ENCODE measurements around the gene TAF1B. TPM values are rescaled to one million over a fixed set of nuclear protein-coding genes. Genes with fewer than 3 reads are reported as not detected.

Gene TAF1B
- total and polyA plus RNA-seq, 10 of the 15 experiments (the other 5 are each of a cell fraction or from before 2014, with no cell fraction given) = 8.1 to 18.3 (median 12.4) TPM

DNA sequence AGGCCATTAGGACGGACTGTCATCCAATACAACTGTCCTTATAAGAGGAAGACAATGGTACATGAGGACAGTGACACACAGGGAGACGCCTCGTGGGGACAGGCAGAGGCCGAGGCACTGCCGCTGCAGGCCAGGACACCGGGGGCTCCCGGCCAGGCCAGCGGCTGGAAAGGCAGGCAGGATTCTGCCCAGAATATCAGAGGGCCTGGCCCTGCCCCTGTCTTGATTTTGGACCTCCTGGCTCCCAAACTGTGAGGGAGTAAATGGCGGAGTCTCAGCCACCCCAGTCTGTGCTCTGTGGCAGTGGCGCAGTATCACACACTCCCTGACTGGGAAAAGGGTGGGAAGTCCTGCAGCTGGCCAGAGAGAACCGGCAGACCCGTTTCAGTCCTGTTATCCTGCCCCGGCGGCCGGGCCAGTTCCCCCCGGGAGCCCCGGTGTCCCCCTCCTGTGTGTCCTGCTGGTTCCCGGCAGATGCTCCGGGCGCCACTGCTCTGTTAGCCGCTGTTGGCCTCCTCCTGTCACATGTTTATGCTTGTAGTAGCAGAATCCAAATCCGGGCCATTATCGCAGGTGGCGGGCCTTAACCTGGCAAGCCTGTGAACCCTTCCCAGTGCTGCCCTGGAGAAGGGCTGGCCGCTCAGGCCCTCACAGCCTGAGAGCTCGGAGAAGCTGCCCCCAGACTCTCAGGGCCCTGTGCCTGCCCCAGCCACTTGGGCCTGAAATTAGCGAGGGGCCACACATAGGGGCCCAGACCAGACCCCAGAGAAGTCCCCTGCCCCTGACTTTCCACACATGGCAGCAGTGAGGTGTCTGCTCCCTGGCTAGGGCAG, 31.4 kb upstream of the TAF1B start (continued):
- TF ChIP-seq ZBTB11 (CRISPR knock-in tag; IDR thresholded peaks at IDR 0.05) = no peak
- TF ChIP-seq CBX3 (IDR thresholded peaks at IDR 0.05; ENCODE audit: borderline replicate concordance, low read depth) = no peak
- TF ChIP-seq TARDBP (IDR thresholded peaks at IDR 0.05; ENCODE audit: borderline replicate concordance) = no peak
- no peak for TF ChIP-seq NR2F1 (conservative IDR thresholded peaks at IDR 0.05)
- no peak for TF ChIP-seq ZNF217 (IDR thresholded peaks at IDR 0.05)

DNA sequence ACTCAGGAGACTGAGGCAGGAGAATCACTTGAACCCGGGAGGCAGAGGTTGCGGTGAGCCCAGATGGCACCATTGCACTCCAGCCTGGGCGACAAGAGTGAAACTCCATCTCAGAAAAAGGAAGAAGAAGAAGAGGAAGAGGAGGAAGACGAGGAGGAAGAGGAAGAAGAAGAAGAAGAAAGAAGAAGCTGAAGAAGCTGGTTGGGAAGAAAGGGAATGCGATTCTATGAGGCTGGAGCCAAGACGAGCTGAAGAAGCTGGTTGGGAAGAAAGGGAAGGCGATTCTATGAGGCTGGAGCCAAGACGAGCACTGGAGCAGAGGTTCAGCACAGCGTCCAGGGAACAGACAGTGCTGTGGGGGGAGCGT, 30.3 kb upstream of the TAF1B start:
- intact Hi-C loops (cut with micrococcal nuclease; ENCODE audit: unreplicated experiment) (loop anchor here (10.0 kb wide), 1 partner anchor 622 kb away; no protein-coding TSS in a partner anchor), in situ Hi-C loops (cut with MboI) (loop anchor here (5.0 to 10.0 kb wide), 2 partner anchors 234 to 622 kb away; no protein-coding TSS in a partner anchor)
- H3K9me3 ChIP-seq (replicated peaks; ENCODE audit: control insufficient read depth, insufficient read depth, low read length) = no peaks in the 10 kb centered on the region
- TF ChIP-seq CREB1 (IDR thresholded peaks at IDR 0.05; ENCODE audit: low read depth) (no peak), SIX5 (IDR thresholded peaks at IDR 0.05; ENCODE audit: low read depth, low read length, severe bottlenecking) (no peak), TCF3 (IDR thresholded peaks at IDR 0.05; ENCODE audit: borderline replicate concordance, insufficient read depth, low read depth, low read length) (no peak), SPI1 (IDR thresholded peaks at IDR 0.05; ENCODE audit: borderline replicate concordance, insufficient read depth, low read depth, low read length) (no peak), POU2F2 (IDR thresholded peaks at IDR 0.05; ENCODE audit: borderline replicate concordance, low read depth, low read length) (no peak)
- TF ChIP-seq, protein P1, sequence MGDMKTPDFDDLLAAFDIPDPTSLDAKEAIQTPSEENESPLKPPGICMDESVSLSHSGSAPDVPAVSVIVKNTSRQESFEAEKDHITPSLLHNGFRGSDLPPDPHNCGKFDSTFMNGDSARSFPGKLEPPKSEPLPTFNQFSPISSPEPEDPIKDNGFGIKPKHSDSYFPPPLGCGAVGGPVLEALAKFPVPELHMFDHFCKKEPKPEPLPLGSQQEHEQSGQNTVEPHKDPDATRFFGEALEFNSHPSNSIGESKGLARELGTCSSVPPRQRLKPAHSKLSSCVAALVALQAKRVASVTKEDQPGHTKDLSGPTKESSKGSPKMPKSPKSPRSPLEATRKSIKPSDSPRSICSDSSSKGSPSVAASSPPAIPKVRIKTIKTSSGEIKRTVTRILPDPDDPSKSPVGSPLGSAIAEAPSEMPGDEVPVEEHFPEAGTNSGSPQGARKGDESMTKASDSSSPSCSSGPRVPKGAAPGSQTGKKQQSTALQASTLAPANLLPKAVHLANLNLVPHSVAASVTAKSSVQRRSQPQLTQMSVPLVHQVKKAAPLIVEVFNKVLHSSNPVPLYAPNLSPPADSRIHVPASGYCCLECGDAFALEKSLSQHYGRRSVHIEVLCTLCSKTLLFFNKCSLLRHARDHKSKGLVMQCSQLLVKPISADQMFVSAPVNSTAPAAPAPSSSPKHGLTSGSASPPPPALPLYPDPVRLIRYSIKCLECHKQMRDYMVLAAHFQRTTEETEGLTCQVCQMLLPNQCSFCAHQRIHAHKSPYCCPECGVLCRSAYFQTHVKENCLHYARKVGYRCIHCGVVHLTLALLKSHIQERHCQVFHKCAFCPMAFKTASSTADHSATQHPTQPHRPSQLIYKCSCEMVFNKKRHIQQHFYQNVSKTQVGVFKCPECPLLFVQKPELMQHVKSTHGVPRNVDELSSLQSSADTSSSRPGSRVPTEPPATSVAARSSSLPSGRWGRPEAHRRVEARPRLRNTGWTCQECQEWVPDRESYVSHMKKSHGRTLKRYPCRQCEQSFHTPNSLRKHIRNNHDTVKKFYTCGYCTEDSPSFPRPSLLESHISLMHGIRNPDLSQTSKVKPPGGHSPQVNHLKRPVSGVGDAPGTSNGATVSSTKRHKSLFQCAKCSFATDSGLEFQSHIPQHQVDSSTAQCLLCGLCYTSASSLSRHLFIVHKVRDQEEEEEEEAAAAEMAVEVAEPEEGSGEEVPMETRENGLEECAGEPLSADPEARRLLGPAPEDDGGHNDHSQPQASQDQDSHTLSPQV (IDR thresholded peaks at IDR 0.05) = no peak
- no peaks in the 10 kb centered on the region for H3K79me2 ChIP-seq (ENCODE audit: control insufficient read depth, insufficient read depth, low read length)
- H3K4me3 ChIP-seq = no peak overlapping the region
- no peaks in the 10 kb centered on the region for H3K4me1 ChIP-seq (ENCODE audit: control insufficient read depth, insufficient read depth, low read length)
- H3K27me3 ChIP-seq (replicated peaks in 1 of 2; ENCODE audit: control insufficient read depth in 2 of 2, insufficient read depth in 2 of 2, low read length in 1 of 2) = no peaks in the 10 kb centered on the region; a peak in 2 of 4 replicates
- CTCF ChIA-PET = interaction anchor here (1.0 to 6.3 kb wide), 21 partner anchors 10 to 623 kb away, joined by 3 to 82 read pairs (median 9); partner anchors contain the start of gene TAF1B
- ATAC-seq (no peak), DNase-seq (ENCODE audit: low read depth, low spot score) (no peak), FAIRE-seq (no peak)
- H2AFZ ChIP-seq (ENCODE audit: control insufficient read depth, low read depth, low read length) = no peak overlapping the region
- no peak overlapping the region for H3K9ac ChIP-seq (ENCODE audit: control insufficient read depth, insufficient read depth, low read length)
- WGBS (ENCODE audit: insufficient coverage, insufficient replicate concordance, low lambda C conversion rate, missing lambda C conversion rate) = 44% methylated on average over 9 of the region's 10 CpGs
- no peaks in the 10 kb centered on the region for H4K20me1 ChIP-seq (ENCODE audit: control insufficient read depth, insufficient read depth)
- no peak overlapping the region for H3K27ac ChIP-seq (ENCODE audit: control insufficient read depth, insufficient read depth)
- SMC1A ChIA-PET (ENCODE audit: uncharacterized antibody, unreplicated experiment) = interaction anchor here (0.7 to 4.7 kb wide), 9 partner anchors 11 to 236 kb away, joined by 3 to 39 read pairs (median 6); partner anchors contain the start of gene TAF1B
- H3K36me3 ChIP-seq (ENCODE audit: control insufficient read depth in 2 of 2, insufficient read depth in 2 of 2, low read length in 1 of 2) = no peaks in the 10 kb centered on the region
- RAD21 ChIA-PET (ENCODE audit: unreplicated experiment) = interaction anchor here (1.8 to 4.5 kb wide), 5 partner anchors 13 to 234 kb away, joined by 9 to 37 read pairs (median 27); no protein-coding TSS in a partner anchor
- no TSS peak for BruUV-seq (replicated peaks)
- no peak overlapping the region for H3K4me2 ChIP-seq (ENCODE audit: control insufficient read depth, insufficient read depth)
- POLR2A ChIA-PET = interaction anchor here (0.6 kb wide), 1 partner anchor 103 kb away, joined by 4 read pairs; no protein-coding TSS in a partner anchor

All from GM12878 (cell line).